ENCODE measurements around the gene ULK4.

GRCh38 chr3:41836360-41837134, 125.4 kb downstream of the ULK4 start:
- TF ChIP-seq EP300 (IDR thresholded peaks at IDR 0.05; ENCODE audit: borderline replicate concordance in 1 of 2, low read depth in 1 of 2, low read length in 1 of 2), result no peak
- TF ChIP-seq CTCF (IDR thresholded peaks at IDR 0.05), result no peak
- TF ChIP-seq RAD21 (IDR thresholded peaks at IDR 0.05; ENCODE audit: low read length), result no peak
